Fibroblast of lung (primary cell): Measurements from ENCODE around the gene SHROOM3.

Experiments used
- EZH2 ChIP-seq: IDR thresholded peaks from 2 replicates; pipeline ENCODE4 v1.5.1; 2012; ENCODE audit warnings: low read length, control low read depth, mild to moderate bottlenecking; ENCODE audit errors: missing control alignments
- TF ChIP-seq, protein P1 (sequence below), 2 donors: IDR thresholded peaks in 1 of 2; conservative IDR thresholded peaks in 1 of 2; 1 replicate in 1 of 2; 2 replicates in 1 of 2; pipeline ENCODE4 v1.5.1; 2011 to 2012; ENCODE audit warnings: low read length in 2 of 2, control low read depth in 1 of 2, inconsistent platforms in 1 of 2, low read depth in 1 of 2, mild to moderate bottlenecking in 1 of 2

DNA sequence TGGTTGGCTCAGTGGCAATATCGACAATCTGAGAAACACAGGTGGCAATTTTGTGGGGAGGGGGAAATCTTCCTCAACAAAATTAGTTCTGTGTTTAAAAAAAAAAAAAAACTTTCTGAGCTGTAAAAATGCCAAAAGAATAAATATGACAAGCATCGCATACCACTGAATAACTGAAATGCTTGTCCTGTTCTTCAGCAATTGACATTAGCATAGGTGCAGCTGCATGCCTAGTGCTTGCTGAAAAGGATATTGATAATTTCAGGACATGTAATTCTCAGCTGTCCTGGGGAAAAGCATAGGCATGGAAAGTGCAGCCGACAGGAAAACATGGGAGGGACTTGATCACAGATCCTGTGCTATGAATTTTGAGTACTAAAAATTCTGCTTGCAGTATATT lies 315.7 kb downstream of the SHROOM3 start:
- TF ChIP-seq, protein P1, sequence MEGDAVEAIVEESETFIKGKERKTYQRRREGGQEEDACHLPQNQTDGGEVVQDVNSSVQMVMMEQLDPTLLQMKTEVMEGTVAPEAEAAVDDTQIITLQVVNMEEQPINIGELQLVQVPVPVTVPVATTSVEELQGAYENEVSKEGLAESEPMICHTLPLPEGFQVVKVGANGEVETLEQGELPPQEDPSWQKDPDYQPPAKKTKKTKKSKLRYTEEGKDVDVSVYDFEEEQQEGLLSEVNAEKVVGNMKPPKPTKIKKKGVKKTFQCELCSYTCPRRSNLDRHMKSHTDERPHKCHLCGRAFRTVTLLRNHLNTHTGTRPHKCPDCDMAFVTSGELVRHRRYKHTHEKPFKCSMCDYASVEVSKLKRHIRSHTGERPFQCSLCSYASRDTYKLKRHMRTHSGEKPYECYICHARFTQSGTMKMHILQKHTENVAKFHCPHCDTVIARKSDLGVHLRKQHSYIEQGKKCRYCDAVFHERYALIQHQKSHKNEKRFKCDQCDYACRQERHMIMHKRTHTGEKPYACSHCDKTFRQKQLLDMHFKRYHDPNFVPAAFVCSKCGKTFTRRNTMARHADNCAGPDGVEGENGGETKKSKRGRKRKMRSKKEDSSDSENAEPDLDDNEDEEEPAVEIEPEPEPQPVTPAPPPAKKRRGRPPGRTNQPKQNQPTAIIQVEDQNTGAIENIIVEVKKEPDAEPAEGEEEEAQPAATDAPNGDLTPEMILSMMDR (conservative IDR thresholded peaks at IDR 0.05 in 1 of 2, IDR thresholded peaks at IDR 0.05 in 1 of 2; ENCODE audit: low read depth in 1 of 2, low read length in 2 of 2) = no peak
- no peak for TF ChIP-seq EZH2
